Astrocyte (in vitro differentiated cells and primary cell): ENCODE results near the gene NCCRP1. TPM values are rescaled to one million over a fixed set of nuclear protein-coding genes. Genes with fewer than 3 reads are reported as not detected.

ENCODE experiments used
- DNase-seq: peaks from one replicate; pipeline ENCODE4 v3.0.0-alpha.2; 2010; ENCODE audit warnings: low read depth
- FAIRE-seq: peaks from 2 replicates; lab custom pipeline; 2011; peaks lifted over from hg19 to GRCh38; lab: Jason Lieb, UNC
- H2AFZ ChIP-seq: 2 replicates; pipeline ENCODE4 v1.6.0; 2012; ENCODE audit warnings: low read depth, low read length, inconsistent platforms
- H3K27ac ChIP-seq: 2 replicates; pipeline ENCODE4 v1.5.1; 2011; ENCODE audit warnings: low read depth, low read length, inconsistent platforms
- H3K27me3 ChIP-seq: 2 replicates; pipeline ENCODE4 v1.6.0; 2011; ENCODE audit warnings: low read length, inconsistent platforms; ENCODE audit not compliant: insufficient read depth
- H3K36me3 ChIP-seq: 2 replicates; pipeline ENCODE4 v1.5.1; 2011; ENCODE audit warnings: low read length, inconsistent platforms; ENCODE audit not compliant: insufficient read depth
- H3K4me1 ChIP-seq: 2 replicates; pipeline ENCODE4 v1.5.1; 2011; ENCODE audit warnings: low read length, inconsistent platforms; ENCODE audit not compliant: insufficient read depth
- H3K4me2 ChIP-seq: 2 replicates; pipeline ENCODE4 v1.6.0; 2012; ENCODE audit warnings: low read length, inconsistent platforms
- H3K4me3 ChIP-seq: 2 replicates; pipeline ENCODE4 v1.5.1; 2011; ENCODE audit warnings: low read depth, mild to moderate bottlenecking, low read length, inconsistent platforms; ENCODE audit not compliant: insufficient read depth
- H3K79me2 ChIP-seq: 2 replicates; pipeline ENCODE4 v1.6.0; 2012; ENCODE audit warnings: mild to moderate bottlenecking, low read length, inconsistent platforms; ENCODE audit not compliant: insufficient read depth
- H3K9ac ChIP-seq: 2 replicates; pipeline ENCODE4 v1.6.0; 2012; ENCODE audit warnings: mild to moderate bottlenecking, low read length, inconsistent platforms
- H3K9me3 ChIP-seq: 2 replicates; pipeline ENCODE4 v1.5.1; 2012; ENCODE audit warnings: low read depth, mild to moderate bottlenecking, low read length, inconsistent platforms; ENCODE audit not compliant: insufficient read depth
- H4K20me1 ChIP-seq: 2 replicates; pipeline ENCODE4 v1.6.0; 2012; ENCODE audit warnings: low read length, inconsistent platforms; ENCODE audit not compliant: insufficient read depth
- H3K27ac Mint-ChIP-seq: one replicate; pipeline ENCODE4 v1.8.0; 2021; ENCODE audit warnings: mild to moderate bottlenecking, mixed read lengths; ENCODE audit not compliant: unreplicated experiment
- H3K27me3 Mint-ChIP-seq: one replicate; pipeline ENCODE4 v1.8.0; 2021; ENCODE audit warnings: low read depth, mixed read lengths; ENCODE audit not compliant: unreplicated experiment
- H3K36me3 Mint-ChIP-seq: one replicate; pipeline ENCODE4 v1.8.0; 2021; ENCODE audit warnings: low read depth, mixed read lengths; ENCODE audit not compliant: unreplicated experiment
- H3K4me1 Mint-ChIP-seq: one replicate; pipeline ENCODE4 v1.8.0; 2021; ENCODE audit warnings: low read depth, mixed read lengths; ENCODE audit not compliant: unreplicated experiment
- H3K4me3 Mint-ChIP-seq: one replicate; pipeline ENCODE4 v1.8.0; 2021; ENCODE audit warnings: mild to moderate bottlenecking, moderate library complexity, mixed read lengths; ENCODE audit not compliant: unreplicated experiment
- H3K9me3 Mint-ChIP-seq: one replicate; pipeline ENCODE4 v1.8.0; 2021; ENCODE audit warnings: mild to moderate bottlenecking, mixed read lengths; ENCODE audit not compliant: unreplicated experiment
- EZH2 ChIP-seq: IDR thresholded peaks from 2 replicates; pipeline ENCODE4 v1.6.1; 2012; ENCODE audit warnings: mild to moderate bottlenecking, low read length, inconsistent platforms; ENCODE audit not compliant: insufficient read depth
- total RNA-seq: library from RNA; stranded (reverse); gene quantifications from 2 replicates; pipeline ENCODE4 v1.2.1, GENCODE V29; 2021
- TF ChIP-seq, protein P1 (sequence below): IDR thresholded peaks from 2 replicates; pipeline ENCODE4 v1.5.1; 2011; ENCODE audit warnings: low read depth, mild to moderate bottlenecking, inconsistent platforms, low read length, moderate library complexity; ENCODE audit not compliant: insufficient read depth

The NCCRP1 gene
- total RNA-seq, 1 donor from 2014 or later: not detected

DNA sequence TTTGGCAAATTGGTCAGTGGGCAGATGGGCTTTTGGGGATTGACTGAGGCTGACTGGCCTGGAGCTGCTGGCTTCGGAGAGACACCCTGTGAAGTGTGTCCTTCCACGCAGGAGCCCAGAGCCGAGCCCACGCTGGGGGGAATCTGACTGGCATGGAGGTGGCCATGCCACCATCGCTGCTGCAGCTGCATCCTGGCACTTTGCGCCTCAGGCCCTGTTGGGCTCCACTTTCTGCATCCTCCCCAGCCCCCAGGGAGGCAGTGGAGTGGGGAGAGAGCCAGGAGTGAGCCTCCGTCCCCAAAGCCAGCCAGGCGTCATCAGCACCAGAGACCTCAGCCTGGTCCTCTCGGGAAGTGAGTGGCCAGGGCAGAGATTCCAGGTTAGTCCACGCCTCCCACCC, 17.0 kb upstream of the NCCRP1 start:
- Mint-ChIP-seq H3K27me3 (no peaks in the 10 kb centered on the region), H3K27ac (no peak overlapping the region), H3K9me3 (peaks cover 3% of the 10 kb centered on the region), H3K4me3 (no peak overlapping the region), H3K36me3 (peaks cover 11% of the 10 kb centered on the region), H3K4me1 (no peaks in the 10 kb centered on the region)
- no peak overlapping the region for H3K4me3 ChIP-seq
- no peaks in the 10 kb centered on the region for H3K4me1 ChIP-seq
- no peaks in the 10 kb centered on the region for H4K20me1 ChIP-seq
- peaks cover 3% of the 10 kb centered on the region for H3K36me3 ChIP-seq
- H3K27ac ChIP-seq: no peak overlapping the region
- no peaks in the 10 kb centered on the region for H3K27me3 ChIP-seq
- no peaks in the 10 kb centered on the region for H3K79me2 ChIP-seq
- H2AFZ ChIP-seq: no peak overlapping the region
- TF ChIP-seq, protein P1, sequence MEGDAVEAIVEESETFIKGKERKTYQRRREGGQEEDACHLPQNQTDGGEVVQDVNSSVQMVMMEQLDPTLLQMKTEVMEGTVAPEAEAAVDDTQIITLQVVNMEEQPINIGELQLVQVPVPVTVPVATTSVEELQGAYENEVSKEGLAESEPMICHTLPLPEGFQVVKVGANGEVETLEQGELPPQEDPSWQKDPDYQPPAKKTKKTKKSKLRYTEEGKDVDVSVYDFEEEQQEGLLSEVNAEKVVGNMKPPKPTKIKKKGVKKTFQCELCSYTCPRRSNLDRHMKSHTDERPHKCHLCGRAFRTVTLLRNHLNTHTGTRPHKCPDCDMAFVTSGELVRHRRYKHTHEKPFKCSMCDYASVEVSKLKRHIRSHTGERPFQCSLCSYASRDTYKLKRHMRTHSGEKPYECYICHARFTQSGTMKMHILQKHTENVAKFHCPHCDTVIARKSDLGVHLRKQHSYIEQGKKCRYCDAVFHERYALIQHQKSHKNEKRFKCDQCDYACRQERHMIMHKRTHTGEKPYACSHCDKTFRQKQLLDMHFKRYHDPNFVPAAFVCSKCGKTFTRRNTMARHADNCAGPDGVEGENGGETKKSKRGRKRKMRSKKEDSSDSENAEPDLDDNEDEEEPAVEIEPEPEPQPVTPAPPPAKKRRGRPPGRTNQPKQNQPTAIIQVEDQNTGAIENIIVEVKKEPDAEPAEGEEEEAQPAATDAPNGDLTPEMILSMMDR: no peak
- TF ChIP-seq EZH2: no peak
- no peak overlapping the region for H3K9ac ChIP-seq
- no peak overlapping the region for H3K4me2 ChIP-seq
- no peaks in the 10 kb centered on the region for H3K9me3 ChIP-seq
- FAIRE-seq (no peak), DNase-seq (no peak)

DNA sequence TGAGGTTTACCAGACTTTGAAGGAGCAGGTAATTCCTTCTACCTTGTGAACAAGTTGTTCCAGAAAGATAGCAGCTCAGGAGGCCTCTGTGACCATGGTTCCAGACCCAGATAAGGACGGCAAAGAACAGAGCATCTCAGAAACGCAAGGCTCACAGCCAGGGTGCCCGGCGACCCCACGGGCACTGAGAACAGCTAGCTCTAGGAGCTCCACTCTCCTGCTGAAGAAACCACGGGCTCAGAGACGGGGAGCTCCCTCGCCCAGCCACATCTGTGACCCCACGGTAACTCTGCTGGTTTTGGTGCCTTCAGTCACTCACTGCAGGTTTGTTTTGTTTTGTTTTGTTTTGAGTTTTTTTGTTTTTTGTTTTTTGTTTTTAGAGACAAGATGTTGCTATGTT, 16.0 kb upstream of the NCCRP1 start:
- H2AFZ ChIP-seq: no peak overlapping the region
- H3K27me3 Mint-ChIP-seq: no peaks in the 10 kb centered on the region

More for the DNA sequence above, 16.0 kb upstream of the NCCRP1 start:
- TF ChIP-seq, protein P1: no peak
- TF ChIP-seq EZH2: no peak
- H3K4me2 ChIP-seq: no peak overlapping the region
- no peak overlapping the region for H3K9ac ChIP-seq
- DNase-seq: no peak
- H4K20me1 ChIP-seq: no peaks in the 10 kb centered on the region
- Mint-ChIP-seq H3K4me1 (no peaks in the 10 kb centered on the region), H3K4me3 (peak overlapping the region; percentile 29), H3K27ac (no peak overlapping the region), H3K36me3 (peaks cover 10% of the 10 kb centered on the region), H3K9me3 (peaks cover 3% of the 10 kb centered on the region)
- no peaks in the 10 kb centered on the region for H3K79me2 ChIP-seq
- H3K36me3 ChIP-seq: peaks cover 3% of the 10 kb centered on the region
- no peaks in the 10 kb centered on the region for H3K4me1 ChIP-seq
- H3K4me3 ChIP-seq: no peak overlapping the region
- H3K27me3 ChIP-seq: no peaks in the 10 kb centered on the region
- H3K9me3 ChIP-seq: no peaks in the 10 kb centered on the region
- no peak overlapping the region for H3K27ac ChIP-seq
- no peak for FAIRE-seq
